Measurements from ENCODE around the gene FAM168A.

DNA sequence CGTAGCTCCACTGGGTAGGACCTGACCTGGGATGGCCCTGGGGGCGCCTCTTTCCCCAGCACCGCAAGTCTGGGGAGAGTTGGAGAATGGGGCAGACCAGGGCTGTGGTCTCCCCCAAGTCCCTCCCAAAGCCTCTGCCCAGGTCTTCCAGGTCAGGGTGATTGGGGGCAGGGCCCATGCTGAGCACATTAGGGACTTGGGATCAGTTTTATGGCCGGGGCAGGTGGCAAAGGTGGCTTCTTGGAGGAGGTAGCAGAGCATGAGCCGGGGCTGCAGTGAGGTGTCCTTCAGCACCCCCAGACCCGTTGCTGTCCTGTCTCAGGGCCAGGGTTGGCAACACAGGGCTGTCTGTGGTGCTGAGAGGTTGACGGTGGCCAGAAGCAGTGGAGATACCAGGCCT is 215.7 kb downstream of the FAM168A start:
- TF ChIP-seq CTCF (IDR thresholded peaks at IDR 0.05), result no peak
- no peak for TF ChIP-seq EZH2 (IDR thresholded peaks at IDR 0.05)
- TF ChIP-seq EZH2phosphoT487 (IDR thresholded peaks at IDR 0.05), result no peak
